GM19351 (cell line): ENCODE data around the gene ACTN2.
A peak's percentile ranks its signal among the peaks of the same experiment; 100 is the strongest.

Experiments used
- ATAC-seq: cut with Tn5 transposase; IDR thresholded peaks from one replicate; pipeline ENCODE4 v1.9.1; 2021; ENCODE audit warnings: mild to moderate bottlenecking, moderate library complexity; ENCODE audit not compliant: unreplicated experiment

The ACTN2 gene

DNA sequence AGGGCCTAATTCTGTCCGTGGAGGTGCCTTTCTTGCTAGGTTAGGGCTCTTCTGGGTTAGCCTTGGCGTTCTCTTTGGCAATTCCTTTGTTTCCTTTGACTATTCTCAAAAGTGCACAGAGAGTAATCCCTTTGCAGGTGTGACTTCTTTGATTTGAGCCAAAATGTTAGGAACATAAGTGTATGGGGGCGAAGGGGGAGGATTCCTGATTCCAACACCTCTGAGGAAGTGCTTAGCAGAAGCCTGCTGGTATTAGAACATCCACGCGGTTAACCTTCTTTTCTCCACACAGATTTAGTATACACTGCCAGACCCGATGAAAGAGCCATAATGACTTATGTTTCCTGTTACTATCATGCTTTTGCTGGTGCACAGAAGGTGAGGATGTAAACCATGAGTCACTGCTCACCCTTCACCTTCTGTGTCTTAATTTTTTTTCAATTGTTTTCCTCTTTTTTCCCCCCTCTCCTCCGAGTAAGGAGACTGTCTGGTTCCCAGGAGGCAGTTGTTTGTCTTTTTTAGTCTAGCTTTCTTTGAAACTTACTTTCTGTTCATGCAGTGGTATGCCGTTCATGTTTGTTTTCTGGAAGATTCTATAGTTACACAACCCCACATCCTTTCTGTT, 48.0 kb downstream of the ACTN2 start:
- no peak for ATAC-seq

DNA sequence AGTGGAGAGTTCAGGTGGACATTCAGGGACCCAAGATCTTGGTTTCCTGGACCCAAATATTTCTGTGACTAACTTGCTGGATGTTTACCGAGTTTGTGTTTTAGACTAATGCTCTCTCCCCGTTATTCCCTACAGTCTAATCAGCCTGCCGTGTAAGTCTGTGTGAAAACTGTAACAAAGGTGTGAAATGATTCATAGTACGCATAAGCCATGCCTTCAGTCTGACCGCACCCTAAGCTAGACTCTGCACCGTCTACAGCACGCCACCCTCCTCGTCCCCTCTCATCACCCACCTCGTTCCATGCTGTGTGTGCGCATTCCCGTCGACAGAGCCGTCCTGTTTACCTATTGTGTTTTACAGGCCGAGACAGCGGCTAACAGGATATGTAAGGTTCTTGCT, 50.5 kb downstream of the ACTN2 start:
- no peak for ATAC-seq

DNA sequence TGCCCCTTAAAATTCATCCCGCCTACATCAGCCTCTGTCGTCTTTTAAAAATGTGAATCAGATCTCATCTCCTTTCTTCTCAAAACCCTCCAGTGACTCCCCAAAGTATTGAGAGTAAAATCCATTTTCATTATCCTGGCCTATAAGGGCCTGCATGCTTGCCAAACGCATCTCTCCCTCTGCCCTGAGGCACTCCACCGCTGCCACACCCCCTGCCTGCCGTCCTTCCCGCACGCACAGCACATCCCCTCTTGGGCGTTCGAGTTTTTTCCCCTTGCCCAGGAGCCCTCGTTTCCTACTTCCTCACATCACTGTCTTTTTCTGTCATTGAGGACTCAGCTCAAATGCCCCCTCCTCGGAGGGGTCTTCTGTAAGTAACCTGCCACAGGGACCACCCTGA, 55.5 kb downstream of the ACTN2 start:
- no peak for ATAC-seq

DNA sequence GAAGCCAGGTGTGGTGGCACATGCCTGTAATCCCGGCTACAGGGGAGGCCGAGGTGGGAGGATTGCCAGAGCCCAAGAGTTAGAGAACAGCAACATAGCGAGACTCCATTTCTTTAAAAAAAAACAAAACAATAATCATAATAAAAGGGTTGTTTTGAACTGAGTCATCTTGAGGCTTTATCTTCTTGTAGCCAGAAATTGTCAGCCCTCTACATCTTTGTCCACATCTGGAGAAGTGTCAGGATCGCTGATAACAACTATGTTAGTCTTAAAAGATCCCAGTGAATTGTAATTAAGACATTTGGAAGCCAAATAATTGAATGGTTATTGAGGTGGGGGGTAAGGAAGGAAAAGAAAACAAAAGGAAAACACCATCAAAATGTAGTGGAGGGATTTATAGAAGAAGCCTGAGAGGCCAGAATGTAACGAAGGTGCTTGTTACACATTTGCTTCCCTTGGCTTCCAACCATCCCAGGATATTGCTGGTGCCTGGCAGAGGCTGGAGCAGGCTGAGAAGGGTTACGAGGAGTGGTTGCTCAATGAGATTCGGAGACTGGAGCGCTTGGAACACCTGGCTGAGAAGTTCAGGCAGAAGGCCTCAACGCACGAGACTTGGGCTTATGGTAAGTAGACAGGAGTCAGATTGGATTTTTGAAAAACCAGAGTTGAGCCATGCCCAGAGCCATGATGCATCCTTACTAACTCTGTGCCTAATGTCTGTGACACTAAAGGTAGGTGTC, 56.3 kb downstream of the ACTN2 start:
- no peak for ATAC-seq

DNA sequence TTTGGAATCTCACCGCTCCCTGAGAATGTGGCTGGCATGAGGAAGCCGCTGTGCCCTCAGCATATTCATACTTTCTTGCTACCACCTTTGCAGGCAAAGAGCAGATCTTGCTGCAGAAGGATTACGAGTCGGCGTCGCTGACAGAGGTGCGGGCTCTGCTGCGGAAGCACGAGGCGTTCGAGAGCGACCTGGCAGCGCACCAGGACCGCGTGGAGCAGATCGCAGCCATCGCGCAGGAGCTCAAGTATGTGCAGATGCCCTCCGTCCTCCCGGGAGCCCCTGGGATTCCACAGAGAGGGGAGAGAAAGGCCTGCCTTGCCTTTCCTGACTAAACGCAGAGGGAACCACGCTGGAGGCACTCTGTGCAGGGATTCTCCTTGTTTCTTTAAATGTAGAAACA, 58.2 kb downstream of the ACTN2 start:
- no peak for ATAC-seq

DNA sequence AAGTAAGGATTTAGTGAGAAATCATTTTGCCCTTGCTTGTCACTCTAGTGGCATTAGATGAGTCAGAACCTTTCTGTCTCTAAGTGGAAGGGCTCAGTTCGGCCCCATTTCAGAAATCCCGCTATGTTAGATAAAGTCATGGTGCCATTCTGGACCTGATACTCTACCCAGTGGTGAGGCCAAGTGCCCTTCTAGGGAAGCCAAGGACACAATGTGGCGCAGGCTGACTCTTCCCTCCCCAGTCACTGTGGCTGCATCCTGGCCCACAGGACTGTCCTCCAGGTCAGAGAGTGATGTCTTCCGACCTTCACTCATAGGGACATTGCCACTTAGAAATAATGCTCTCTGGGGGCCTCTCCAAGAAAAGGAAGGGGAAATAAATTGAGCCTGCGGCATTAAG, 60.5 kb downstream of the ACTN2 start:
- ATAC-seq = no peak

DNA sequence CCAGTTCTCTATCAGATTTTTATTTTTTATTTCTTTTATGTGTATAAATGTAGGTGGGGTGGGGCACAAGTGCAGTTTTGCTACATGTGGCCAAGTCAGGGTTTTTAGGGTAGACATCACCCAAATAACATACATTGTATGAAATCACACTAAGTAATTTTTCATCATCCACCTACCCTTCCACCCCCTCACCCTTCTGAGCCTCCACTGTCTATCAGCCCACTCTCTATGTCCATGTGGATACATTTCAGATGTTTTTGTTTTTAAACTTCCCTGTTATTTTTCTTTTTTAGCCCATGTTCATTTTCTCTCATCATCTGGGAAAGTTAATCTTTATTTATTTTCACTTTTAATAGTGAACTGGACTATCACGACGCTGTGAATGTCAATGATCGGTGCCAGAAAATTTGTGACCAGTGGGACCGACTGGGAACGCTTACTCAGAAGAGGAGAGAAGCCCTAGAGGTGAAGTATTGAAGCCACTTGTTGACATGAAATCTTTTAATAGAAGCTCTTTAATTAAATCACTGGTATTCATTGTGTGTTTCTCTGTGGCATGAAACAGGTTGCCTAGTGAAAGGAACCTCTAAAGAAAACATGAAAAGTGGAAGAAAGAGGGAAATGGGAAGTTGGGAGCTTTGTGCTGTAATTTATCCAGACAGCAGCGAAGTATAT, 61.1 kb downstream of the ACTN2 start:
- ATAC-seq = no peak

DNA sequence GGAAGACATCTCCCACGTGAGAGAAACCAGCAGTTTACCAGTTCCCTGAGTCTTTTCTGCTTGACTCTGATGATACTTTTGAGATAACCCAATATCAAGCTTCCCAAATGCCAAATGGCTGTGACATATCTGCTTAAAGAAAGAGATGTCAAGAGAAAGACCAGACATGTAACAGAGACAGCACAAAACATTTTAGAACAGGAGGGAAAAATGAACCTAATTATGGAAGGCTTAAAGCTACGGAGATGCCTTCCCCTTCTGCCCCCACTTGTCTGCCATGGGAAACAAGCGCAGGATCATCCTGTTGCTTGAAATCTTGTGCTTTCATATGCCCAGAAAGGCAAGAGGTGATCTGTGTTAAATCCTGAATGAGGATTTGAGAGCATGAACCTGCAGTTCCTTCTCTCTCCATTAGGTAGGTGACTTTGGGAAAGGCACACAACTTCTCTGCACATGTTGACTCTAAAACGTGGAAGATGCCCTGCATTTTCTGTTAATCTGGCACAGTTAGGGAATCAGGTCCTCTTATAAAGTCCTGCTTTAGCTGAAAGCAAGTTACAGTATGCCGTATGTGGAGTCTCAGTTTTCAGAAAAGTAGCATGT, 62.1 kb downstream of the ACTN2 start:
- peak; percentile 63 for ATAC-seq

DNA sequence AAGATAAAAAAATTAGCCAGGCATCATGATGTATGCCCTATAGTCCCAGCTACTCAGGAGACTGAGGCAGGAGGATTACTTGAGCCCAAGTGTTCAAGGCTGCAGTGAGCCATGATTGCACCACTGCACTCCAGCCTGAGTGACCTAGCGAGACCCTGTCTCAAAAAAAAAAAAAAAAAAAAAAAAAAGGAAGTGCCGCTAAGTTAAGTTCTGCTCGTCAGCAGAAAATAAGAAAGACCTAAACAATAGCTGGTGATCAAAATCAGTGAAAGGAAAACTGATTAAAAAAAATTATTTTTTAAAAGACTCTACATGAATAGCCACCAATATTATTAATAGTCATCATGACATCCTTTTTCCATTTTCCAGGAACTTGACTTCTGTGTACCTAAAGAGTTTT, 64.6 kb downstream of the ACTN2 start:
- ATAC-seq = no peak

DNA sequence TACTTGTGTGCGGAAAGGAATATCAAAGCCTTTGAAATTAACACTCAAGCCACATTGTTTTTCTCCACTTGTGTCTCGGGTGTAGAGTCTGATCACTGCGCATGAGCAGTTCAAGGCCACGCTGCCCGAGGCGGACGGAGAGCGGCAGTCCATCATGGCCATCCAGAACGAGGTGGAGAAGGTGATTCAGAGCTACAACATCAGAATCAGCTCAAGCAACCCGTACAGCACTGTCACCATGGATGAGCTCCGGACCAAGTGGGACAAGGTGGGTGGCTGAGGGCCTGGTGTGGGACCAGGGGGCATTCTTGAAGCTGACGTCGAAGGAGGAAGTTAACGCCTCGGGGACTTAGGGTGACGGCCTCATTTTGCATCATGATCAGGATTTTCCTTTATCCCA, 65.1 kb downstream of the ACTN2 start:
- no peak for ATAC-seq

DNA sequence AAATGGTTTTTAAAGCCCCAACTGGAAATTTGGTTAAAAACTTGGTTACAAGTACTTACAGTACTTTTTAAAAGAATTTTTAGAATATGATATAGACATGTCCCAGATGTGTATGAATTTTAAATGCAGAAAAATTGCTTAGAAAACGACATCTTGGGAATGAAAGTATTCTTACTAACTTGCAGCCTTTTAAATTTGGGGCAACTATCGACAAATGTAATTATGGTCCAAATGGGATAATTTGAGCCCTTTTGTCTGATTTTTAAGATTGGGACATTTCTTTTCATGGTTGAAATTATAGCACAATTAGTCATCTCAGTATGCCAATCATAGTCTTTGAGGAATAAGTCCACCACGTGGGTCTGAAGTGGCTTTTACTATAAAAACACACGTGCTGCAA, 65.6 kb downstream of the ACTN2 start:
- ATAC-seq = no peak

DNA sequence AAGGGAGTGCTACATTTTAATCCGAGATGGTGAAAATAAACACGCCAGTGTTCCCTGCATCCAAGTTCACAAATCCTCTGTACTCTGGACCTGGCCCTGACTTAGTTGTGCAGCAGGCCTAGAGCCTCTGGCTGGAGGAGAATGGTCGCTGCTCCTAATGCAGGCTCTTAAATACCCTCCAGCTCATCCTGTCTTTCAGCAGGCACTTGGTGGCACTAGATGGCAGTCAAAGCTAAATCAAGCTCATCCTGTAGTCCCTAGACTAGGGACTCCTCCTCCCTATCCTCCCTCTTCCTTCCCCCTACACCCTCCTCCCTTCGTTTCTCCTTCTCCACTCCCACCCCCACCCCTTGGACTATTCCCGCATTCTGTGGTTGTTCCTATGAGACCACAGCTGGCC, 67.2 kb downstream of the ACTN2 start:
- no peak for ATAC-seq

DNA sequence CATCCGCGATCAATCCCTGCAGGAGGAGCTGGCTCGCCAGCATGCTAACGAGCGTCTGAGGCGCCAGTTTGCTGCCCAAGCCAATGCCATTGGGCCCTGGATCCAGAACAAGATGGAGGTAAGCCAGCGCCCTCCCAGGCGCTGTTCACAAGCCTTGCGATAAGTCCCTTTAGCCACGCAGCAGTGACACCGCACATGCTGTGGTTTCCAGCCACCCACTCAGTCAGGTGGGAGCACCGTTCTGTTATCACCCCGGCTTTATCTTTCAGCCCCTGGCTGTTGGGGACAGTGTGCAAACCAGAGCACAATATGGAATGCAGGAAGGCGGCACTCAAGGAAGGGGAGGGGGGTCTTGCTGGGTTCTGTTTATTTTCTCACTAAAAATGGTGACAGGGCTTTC, 67.7 kb downstream of the ACTN2 start:
- no peak for ATAC-seq

DNA sequence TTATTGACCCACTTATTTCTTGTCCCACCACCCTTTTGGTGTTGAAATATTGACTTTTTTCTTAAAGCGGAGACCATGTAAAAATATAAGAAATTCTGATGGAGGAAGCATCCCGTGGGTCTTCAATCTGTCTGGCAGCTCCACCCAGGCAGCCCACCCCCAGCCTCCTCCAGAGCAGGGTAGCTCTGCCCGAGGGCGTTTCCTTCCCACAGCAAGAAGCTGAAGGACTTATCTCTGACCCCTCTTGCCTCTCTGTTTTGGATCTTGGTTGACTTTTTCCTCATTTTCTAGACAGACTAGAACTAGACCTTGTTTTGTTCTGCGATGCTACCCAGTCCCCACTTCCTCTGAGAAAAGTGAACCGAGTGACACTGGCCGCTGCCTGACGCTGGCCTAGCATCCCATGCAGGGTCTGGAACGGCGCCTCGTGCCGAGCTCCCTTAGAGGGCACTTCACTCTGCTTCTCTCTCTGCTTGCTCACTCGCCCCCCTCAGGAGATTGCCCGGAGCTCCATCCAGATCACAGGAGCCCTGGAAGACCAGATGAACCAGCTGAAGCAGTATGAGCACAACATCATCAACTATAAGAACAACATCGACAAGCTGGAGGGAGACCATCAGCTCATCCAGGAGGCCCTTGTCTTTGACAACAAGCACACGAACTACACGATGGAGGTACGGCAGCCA, 68.4 kb downstream of the ACTN2 start:
- ATAC-seq = no peak

DNA sequence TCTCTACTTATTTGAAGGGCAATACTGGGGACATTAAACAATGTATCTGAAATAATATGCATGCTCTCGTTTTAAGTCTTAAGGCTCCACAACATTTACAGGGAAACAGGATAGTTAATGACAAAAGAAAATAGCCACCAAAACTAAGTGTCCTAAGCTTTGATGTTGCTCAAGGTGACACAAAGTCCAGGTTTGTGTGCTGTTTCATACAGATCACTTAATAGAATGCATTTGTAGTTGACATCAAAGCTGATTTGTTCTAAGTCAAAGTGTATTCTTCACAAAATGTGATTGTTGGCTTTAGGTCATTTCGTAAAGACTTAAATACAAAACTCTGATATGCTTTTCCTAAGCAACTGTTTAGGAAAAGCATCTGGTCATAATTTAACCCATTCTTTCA, 71.3 kb downstream of the ACTN2 start:
- ATAC-seq = no peak

DNA sequence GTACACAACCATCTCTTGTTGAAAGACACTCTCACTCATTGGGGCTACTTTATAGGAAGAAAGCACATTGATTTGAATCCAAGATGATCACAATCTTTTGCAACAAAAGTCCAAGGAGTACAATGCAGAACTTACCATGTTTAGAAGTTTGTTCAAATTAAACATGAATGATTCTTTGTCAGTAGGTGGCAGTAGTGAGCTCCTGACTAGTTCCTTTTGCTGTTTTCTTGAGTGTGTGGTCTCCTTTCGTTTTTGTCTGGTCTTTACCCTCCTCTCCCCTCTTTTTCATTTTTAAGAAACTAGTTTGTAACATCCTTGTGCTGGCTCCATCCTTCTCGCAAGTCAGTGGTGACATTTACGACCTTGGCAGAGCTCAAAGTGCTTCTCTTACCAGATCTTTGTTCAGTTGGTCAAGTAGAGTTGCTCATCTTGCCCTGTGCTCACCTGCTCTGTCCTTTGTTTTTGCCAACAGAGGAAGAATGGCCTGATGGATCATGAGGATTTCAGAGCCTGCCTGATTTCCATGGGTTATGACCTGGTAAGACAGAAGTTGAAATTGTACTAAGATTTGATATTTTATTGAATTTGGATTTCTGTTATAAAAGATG, 73.1 kb downstream of the ACTN2 start:
- peak; percentile 80 for ATAC-seq

DNA sequence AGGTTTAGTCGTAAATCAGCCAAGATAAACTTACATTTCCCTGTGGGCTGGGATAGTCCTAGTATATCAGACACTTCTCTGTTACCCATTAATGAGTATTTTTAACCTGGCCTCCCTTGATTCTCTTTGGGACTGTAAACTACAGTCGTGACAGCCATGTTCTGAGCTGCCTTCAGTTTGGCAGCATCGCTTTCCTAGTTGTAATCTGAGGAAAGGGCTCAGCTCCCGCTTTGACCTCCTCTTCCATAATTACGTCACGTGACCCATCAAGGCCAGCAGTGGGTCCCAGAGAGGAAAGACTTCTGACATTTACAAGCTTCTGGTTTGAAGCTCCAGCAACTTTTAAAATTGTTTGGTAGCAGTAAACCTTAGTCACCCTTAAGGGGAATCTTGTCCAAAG, 74.2 kb downstream of the ACTN2 start:
- no peak for ATAC-seq

DNA sequence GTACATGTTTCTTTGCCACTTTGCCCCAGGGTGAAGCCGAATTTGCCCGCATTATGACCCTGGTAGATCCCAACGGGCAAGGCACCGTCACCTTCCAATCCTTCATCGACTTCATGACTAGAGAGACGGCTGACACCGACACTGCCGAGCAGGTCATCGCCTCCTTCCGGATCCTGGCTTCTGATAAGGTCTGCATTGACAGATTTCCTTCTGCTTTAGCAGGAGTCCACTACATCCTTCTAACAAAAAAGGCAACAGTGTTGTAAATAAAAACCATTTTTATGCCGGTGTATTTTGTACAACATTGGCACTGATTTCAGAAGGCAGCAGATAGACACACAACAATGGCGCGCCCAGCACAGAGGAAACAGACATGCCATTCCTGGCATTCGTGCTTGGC, 74.7 kb downstream of the ACTN2 start:
- ATAC-seq = no peak

DNA sequence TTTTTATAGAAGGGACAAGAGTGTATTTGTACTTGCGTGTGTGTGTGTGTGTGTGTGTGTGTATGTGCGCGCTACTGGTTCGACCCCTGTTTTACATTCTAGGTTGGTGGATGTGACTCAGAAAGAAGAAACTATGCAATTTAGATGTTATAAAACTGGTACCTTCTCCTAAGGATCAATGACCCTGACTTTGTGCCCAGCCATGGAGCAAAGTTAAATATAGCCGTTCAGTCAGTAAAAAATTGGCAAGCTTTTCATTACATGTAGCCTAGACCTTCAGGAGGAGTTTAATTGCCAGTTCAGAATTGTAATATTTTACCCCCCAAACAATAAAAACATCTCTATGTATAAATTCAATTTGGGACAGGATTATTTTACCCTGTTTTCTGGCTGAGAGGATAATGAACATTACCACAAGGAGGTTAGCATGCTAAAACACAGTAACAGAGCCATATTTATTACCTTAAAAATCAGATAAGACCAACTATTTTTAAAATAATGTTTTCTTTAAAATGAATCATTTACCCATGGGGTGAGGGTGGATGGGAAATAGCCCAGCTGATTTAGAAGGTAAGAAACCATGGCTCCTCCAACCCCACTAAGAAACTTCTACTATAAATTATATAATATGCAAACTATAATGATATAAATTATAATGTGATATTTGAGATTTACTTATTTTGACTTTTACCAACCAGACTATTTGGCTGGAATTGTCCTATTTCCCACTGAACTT, 75.3 kb downstream of the ACTN2 start:
- ATAC-seq = no peak

DNA sequence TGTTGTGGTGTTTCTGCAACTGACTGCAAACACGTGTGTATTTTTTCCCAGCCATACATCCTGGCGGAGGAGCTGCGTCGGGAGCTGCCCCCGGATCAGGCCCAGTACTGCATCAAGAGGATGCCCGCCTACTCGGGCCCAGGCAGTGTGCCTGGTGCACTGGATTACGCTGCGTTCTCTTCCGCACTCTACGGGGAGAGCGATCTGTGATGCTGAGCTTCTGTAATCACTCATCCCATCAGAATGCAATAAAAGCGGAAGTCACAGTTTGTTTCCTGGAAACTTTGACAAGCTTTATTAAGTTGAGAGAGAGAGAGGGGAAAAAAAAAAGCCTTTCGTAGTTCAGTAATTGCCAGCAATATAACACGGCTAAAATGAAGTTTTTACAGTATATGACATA, 76.1 kb downstream of the ACTN2 start:
- ATAC-seq = no peak
